ENCODE measurements around the gene ZNF678. TPM values are rescaled to one million over a fixed set of nuclear protein-coding genes. Genes with fewer than 3 reads are reported as not detected.

Gene ZNF678
- total RNA-seq, 1 donor from 2014 or later = 19.5 TPM

- Mint-ChIP-seq H3K27ac (ENCODE audit: unreplicated experiment) (no peak overlapping the region), H3K4me3 (ENCODE audit: unreplicated experiment) (no peak overlapping the region), H3K9me3 (ENCODE audit: unreplicated experiment) (peaks cover 4% of the 10 kb centered on the region), H3K27me3 (ENCODE audit: unreplicated experiment) (peaks cover 6% of the 10 kb centered on the region), H3K36me3 (ENCODE audit: low read depth, unreplicated experiment) (peaks cover 12% of the 10 kb centered on the region), H3K4me1 (ENCODE audit: unreplicated experiment) (peaks cover 4% of the 10 kb centered on the region)
- no peak for DNase-seq (ENCODE audit: low spot score)
- TF ChIP-seq, protein P1, sequence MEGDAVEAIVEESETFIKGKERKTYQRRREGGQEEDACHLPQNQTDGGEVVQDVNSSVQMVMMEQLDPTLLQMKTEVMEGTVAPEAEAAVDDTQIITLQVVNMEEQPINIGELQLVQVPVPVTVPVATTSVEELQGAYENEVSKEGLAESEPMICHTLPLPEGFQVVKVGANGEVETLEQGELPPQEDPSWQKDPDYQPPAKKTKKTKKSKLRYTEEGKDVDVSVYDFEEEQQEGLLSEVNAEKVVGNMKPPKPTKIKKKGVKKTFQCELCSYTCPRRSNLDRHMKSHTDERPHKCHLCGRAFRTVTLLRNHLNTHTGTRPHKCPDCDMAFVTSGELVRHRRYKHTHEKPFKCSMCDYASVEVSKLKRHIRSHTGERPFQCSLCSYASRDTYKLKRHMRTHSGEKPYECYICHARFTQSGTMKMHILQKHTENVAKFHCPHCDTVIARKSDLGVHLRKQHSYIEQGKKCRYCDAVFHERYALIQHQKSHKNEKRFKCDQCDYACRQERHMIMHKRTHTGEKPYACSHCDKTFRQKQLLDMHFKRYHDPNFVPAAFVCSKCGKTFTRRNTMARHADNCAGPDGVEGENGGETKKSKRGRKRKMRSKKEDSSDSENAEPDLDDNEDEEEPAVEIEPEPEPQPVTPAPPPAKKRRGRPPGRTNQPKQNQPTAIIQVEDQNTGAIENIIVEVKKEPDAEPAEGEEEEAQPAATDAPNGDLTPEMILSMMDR (IDR thresholded peaks at IDR 0.05; ENCODE audit: unreplicated experiment) = no peak
Observed at GRCh38 chr1:227546059-227546458, 17.3 kb upstream of the ZNF678 start.

GRCh38 chr1:227546598-227547309 is 16.6 kb upstream of the ZNF678 start:
- no peak for DNase-seq (ENCODE audit: low spot score)
- Mint-ChIP-seq H3K9me3 (ENCODE audit: unreplicated experiment) (peaks cover 5% of the 10 kb centered on the region), H3K36me3 (ENCODE audit: low read depth, unreplicated experiment) (peaks cover 12% of the 10 kb centered on the region), H3K27me3 (ENCODE audit: unreplicated experiment) (peaks cover 8% of the 10 kb centered on the region), H3K4me3 (ENCODE audit: unreplicated experiment) (no peak overlapping the region), H3K27ac (ENCODE audit: unreplicated experiment) (no peak overlapping the region), H3K4me1 (ENCODE audit: unreplicated experiment) (peaks cover 4% of the 10 kb centered on the region)
- TF ChIP-seq, protein P1 (IDR thresholded peaks at IDR 0.05; ENCODE audit: unreplicated experiment) = no peak

DNA sequence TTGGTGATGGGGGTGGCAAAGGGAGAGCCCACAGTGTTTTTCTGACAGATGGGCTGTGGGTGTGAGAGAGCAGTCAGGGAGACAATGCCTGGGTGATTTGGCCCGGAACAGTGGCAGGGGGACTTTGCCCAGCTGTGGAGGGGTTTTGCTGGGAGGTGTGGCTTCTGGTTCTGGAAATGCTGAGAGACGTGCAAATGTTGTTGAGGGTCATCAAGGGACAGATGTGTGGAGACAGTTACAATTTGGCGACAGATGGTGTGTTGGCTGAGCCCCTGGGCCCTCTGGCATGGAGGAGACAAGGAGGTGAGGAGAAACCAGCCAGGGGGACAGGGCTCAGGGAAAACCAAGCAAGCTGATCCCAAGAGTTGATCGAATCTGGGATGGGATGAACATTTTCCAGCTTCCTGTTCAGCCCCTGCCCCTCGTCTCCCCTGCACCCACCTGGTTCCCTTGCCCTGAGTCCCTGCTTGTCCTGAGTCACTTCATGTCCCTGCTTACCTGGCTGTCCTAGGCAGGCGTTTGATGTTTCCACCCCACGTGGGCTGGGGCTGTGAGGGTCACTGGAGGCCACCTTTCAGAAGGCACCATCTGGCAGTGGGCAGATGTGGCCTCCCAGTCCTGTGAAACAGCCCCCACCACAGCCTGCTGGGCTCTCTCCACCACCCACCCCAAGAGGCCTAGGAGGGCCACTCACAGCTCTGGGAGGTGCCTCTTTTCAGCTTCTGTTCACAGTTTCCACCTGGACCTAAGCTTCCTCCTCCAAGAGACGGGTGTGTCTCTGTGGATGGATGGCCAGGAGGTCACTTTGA is 15.8 kb upstream of the ZNF678 start:
- no peak overlapping the region for H3K4me3 Mint-ChIP-seq (ENCODE audit: unreplicated experiment)
- peaks cover 12% of the 10 kb centered on the region for H3K36me3 Mint-ChIP-seq (ENCODE audit: low read depth, unreplicated experiment)
- no peak overlapping the region for H3K27ac Mint-ChIP-seq (ENCODE audit: unreplicated experiment)
- peaks cover 8% of the 10 kb centered on the region for H3K9me3 Mint-ChIP-seq (ENCODE audit: unreplicated experiment)
- peaks cover 8% of the 10 kb centered on the region for H3K27me3 Mint-ChIP-seq (ENCODE audit: unreplicated experiment)
- H3K4me1 Mint-ChIP-seq (ENCODE audit: unreplicated experiment) = peaks cover 4% of the 10 kb centered on the region
- TF ChIP-seq, protein P1 (IDR thresholded peaks at IDR 0.05; ENCODE audit: unreplicated experiment) = no peak
- DNase-seq (ENCODE audit: low spot score) = no peak

DNA sequence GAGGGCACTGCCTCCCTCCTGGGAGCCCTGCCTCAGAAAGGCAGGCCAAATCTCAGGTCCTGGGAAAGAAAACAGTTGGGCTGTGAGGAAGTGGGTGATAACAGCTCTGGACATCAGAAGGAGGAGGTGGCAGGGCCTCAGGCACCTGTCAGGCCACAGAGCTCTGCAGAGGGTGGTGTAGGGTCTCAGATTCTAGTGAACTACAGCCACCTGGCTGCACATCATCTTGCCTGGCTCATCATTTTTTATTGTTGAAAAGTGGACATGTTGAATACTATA is 15.3 kb upstream of the ZNF678 start:
- peaks cover 11% of the 10 kb centered on the region for H3K9me3 Mint-ChIP-seq (ENCODE audit: unreplicated experiment)
- no peak for DNase-seq (ENCODE audit: low spot score)
- peaks cover 11% of the 10 kb centered on the region for H3K27me3 Mint-ChIP-seq (ENCODE audit: unreplicated experiment)
- H3K27ac Mint-ChIP-seq (ENCODE audit: unreplicated experiment) = no peak overlapping the region
- TF ChIP-seq, protein P1 (IDR thresholded peaks at IDR 0.05; ENCODE audit: unreplicated experiment) = no peak
- peaks cover 12% of the 10 kb centered on the region for H3K36me3 Mint-ChIP-seq (ENCODE audit: low read depth, unreplicated experiment)
- H3K4me3 Mint-ChIP-seq (ENCODE audit: unreplicated experiment) = no peak overlapping the region
- peaks cover 4% of the 10 kb centered on the region for H3K4me1 Mint-ChIP-seq (ENCODE audit: unreplicated experiment)

GRCh38 chr1:227548448-227548847 is 14.9 kb upstream of the ZNF678 start:
- no peak overlapping the region for H3K4me3 Mint-ChIP-seq (ENCODE audit: unreplicated experiment)
- TF ChIP-seq, protein P1 (IDR thresholded peaks at IDR 0.05; ENCODE audit: unreplicated experiment) = no peak
- DNase-seq (ENCODE audit: low spot score) = no peak
- peaks cover 4% of the 10 kb centered on the region for H3K4me1 Mint-ChIP-seq (ENCODE audit: unreplicated experiment)
- H3K9me3 Mint-ChIP-seq (ENCODE audit: unreplicated experiment) = peaks cover 11% of the 10 kb centered on the region
- H3K36me3 Mint-ChIP-seq (ENCODE audit: low read depth, unreplicated experiment) = peaks cover 12% of the 10 kb centered on the region
- no peak overlapping the region for H3K27ac Mint-ChIP-seq (ENCODE audit: unreplicated experiment)
- H3K27me3 Mint-ChIP-seq (ENCODE audit: unreplicated experiment) = peaks cover 11% of the 10 kb centered on the region

Measured in endothelial cell (in vitro differentiated cells).